HCT116 (cell line): Measurements from ENCODE around the gene BABAM2. TPM values are rescaled to one million over a fixed set of nuclear protein-coding genes. Genes with fewer than 3 reads are reported as not detected.

Experiments used
- ATAC-seq: fragments of 200-7000 bp; cut with Tn5 transposase; 2 replicates; pipeline ENCODE4 v1.9.1; 2020; ENCODE audit warnings: mild to moderate bottlenecking, moderate library complexity
- BruUV-seq: library from RNA; stranded (reverse); fragments of 400-500 nt; replicated peaks from 2 replicates; lab custom pipeline; 2021; lab: Mats Ljungman, UMichigan
- CTCF ChIA-PET: fragments of 300-600 bp; sonication (Branson Sonifier 250); formaldehyde crosslinking; loops from one replicate; lab custom pipeline; 2021; ENCODE audit warnings: antibody characterized with exemption; lab: Charles Lee
- POLR2A ChIA-PET: fragments of 300-600, 350-600 bp; sonication (Branson Sonifier 250); formaldehyde crosslinking; loops from one replicate; lab custom pipeline; 2021; ENCODE audit warnings: antibody characterized with exemption; lab: Charles Lee
- RAD21 ChIA-PET, 2 experiments: fragments of 300-600 bp; sonication (Branson Sonifier 250); formaldehyde crosslinking; loops; one replicate each; lab custom pipeline; 2023; ENCODE audit warnings: low total read pairs in 2 of 2; ENCODE audit not compliant: uncharacterized antibody in 2 of 2, unreplicated experiment in 2 of 2, low non-redundant PET in 1 of 2; lab: Charles Lee
- DNase-seq: peaks from one replicate; pipeline ENCODE4 v3.0.0-alpha.2; 2010; ENCODE audit warnings: low read depth, low spot score
- H2AFZ ChIP-seq: fragments of 200-600 bp; shearing (Covaris generic), sonication (generic); 2 replicates; pipeline ENCODE4 v1.6.1; 2017; ENCODE audit warnings: low read depth, mixed run types, mixed read lengths, antibody characterized with exemption, low read length; ENCODE audit not compliant: poor library complexity, severe bottlenecking
- H3K27ac ChIP-seq: 2 replicates; pipeline ENCODE4 v1.5.1; 2012; ENCODE audit warnings: low read depth, low read length
- H3K27me3 ChIP-seq: fragments of 200-600 bp; sonication (generic); 2 replicates; pipeline ENCODE4 v1.6.1; 2016; ENCODE audit warnings: mixed run types, low read length, mixed read lengths; ENCODE audit not compliant: insufficient read depth
- H3K36me3 ChIP-seq, 2 experiments: fragments of 200-500 bp in 1 of 2; fragments of 200-600 bp in 1 of 2; sonication (Bioruptor generic) in 1 of 2; sonication (generic) in 1 of 2; 2 replicates each; pipeline versions ENCODE4 v1.5.1 to v1.6.1; 2014 to 2016; ENCODE audit warnings: low read length in 2 of 2, inconsistent platforms in 1 of 2, mixed read lengths in 1 of 2, mixed run types in 1 of 2; ENCODE audit not compliant: insufficient read depth in 2 of 2, control insufficient read depth in 1 of 2
- H3K4me1 ChIP-seq, 2 experiments: fragments of 200-600 bp in 1 of 2; sonication (generic) in 1 of 2; 2 replicates each; pipeline versions ENCODE4 v1.5.1 to v1.6.1; 2012 to 2017; ENCODE audit warnings: low read length in 2 of 2, inconsistent platforms in 1 of 2, mild to moderate bottlenecking in 1 of 2, mixed read lengths in 1 of 2, mixed run types in 1 of 2, moderate library complexity in 1 of 2; ENCODE audit not compliant: insufficient read depth in 2 of 2, control insufficient read depth in 1 of 2
- H3K4me2 ChIP-seq: fragments of 200-600 bp; sonication (generic); 2 replicates; pipeline ENCODE4 v1.6.1; 2017; ENCODE audit warnings: mixed run types, low read length, mixed read lengths
- H3K4me3 ChIP-seq, 2 experiments: fragments of 200-600 bp in 1 of 2; sonication (generic) in 1 of 2; replicated peaks in 1 of 2; 2 replicates each; pipeline ENCODE4 v1.5.1; 2011 to 2016; ENCODE audit warnings: low read length in 2 of 2, control low read depth in 1 of 2, low read depth in 1 of 2, mild to moderate bottlenecking in 1 of 2, mixed read lengths in 1 of 2, mixed run types in 1 of 2
- H3K79me2 ChIP-seq: fragments of 200-600 bp; sonication (generic); 2 replicates; pipeline ENCODE4 v1.6.1; 2017; ENCODE audit warnings: mild to moderate bottlenecking, mixed run types, low read length, moderate library complexity, mixed read lengths; ENCODE audit not compliant: insufficient read depth
- H3K9ac ChIP-seq: fragments of 200-600 bp; sonication (generic); 2 replicates; pipeline ENCODE4 v1.6.1; 2016; ENCODE audit warnings: low read length, mixed read lengths
- H3K9me2 ChIP-seq: fragments of 200-600 bp; sonication (generic), shearing (Covaris generic); 2 replicates; pipeline ENCODE4 v1.6.1; 2017; ENCODE audit warnings: mixed run types, mild to moderate bottlenecking, moderate library complexity; ENCODE audit not compliant: insufficient read depth
- H3K9me3 ChIP-seq, 2 experiments: fragments of 200-500 bp in 1 of 2; fragments of 200-600 bp in 1 of 2; sonication (Bioruptor generic) in 1 of 2; sonication (generic) in 1 of 2; 2 replicates each; pipeline ENCODE4 v1.6.1; 2014 to 2017; ENCODE audit warnings: low read length in 2 of 2, mixed read lengths in 2 of 2, inconsistent platforms in 1 of 2, low read depth in 1 of 2, mild to moderate bottlenecking in 1 of 2, mixed run types in 1 of 2, moderate library complexity in 1 of 2; ENCODE audit not compliant: control insufficient read depth in 1 of 2, insufficient read depth in 1 of 2
- H4K20me1 ChIP-seq: fragments of 200-600 bp; sonication (generic), shearing (Covaris generic); 2 replicates; pipeline ENCODE4 v1.6.1; 2017; ENCODE audit warnings: mixed run types, mild to moderate bottlenecking, moderate library complexity; ENCODE audit not compliant: insufficient read depth
- CTCF ChIP-seq, 3 experiments: fragments of 200-600 bp in 1 of 3; sonication (generic) in 1 of 3; IDR thresholded peaks in 2 of 3; conservative IDR thresholded peaks in 1 of 3; 2 replicates each; pipeline ENCODE4 v1.5.1; 2012 to 2017; ENCODE audit warnings: low read depth in 2 of 3, low read length in 2 of 3, antibody characterized with exemption in 1 of 3, borderline replicate concordance in 1 of 3, control low read depth in 1 of 3, mild to moderate bottlenecking in 1 of 3, mixed read lengths in 1 of 3, mixed run types in 1 of 3, moderate library complexity in 1 of 3; ENCODE audit not compliant: insufficient read depth in 1 of 3
- ELF1 ChIP-seq: IDR thresholded peaks from 2 replicates; pipeline ENCODE4 v1.6.1; 2012; ENCODE audit warnings: low read depth, borderline replicate concordance
- EZH2phosphoT487 ChIP-seq: fragments of 200-600 bp; IDR thresholded peaks from 2 replicates; pipeline ENCODE4 v1.6.1; 2018; ENCODE audit warnings: antibody characterized with exemption, borderline replicate concordance
- MAX ChIP-seq: IDR thresholded peaks from 2 replicates; pipeline ENCODE4 v1.6.1; 2012
- POLR2A ChIP-seq: IDR thresholded peaks from 2 replicates; pipeline ENCODE4 v1.7.0; 2011; ENCODE audit warnings: borderline replicate concordance; ENCODE audit not compliant: insufficient read depth, insufficient read length; ENCODE audit errors: extremely low read depth
- intact Hi-C: fragments of 100-400 bp; cut with micrococcal nuclease; formaldehyde crosslinking; loops from 2 replicates; pipeline ENCODE4 v1.10.0; 2022
- total RNA-seq: library from RNA; stranded (reverse); gene quantifications from one replicate; pipeline ENCODE4 v1.2.1, GENCODE V29; 2021; ENCODE audit not compliant: unreplicated experiment
- TF ChIP-seq, protein P1 (sequence below): IDR thresholded peaks from 2 replicates; pipeline ENCODE4 v1.6.1; 2011; ENCODE audit warnings: mild to moderate bottlenecking, low read length, moderate library complexity; ENCODE audit not compliant: insufficient replicate concordance; ENCODE audit errors: extremely low read depth

Gene BABAM2
- total RNA-seq, 1 experiment from 2014 or later: 23.8 TPM

DNA sequence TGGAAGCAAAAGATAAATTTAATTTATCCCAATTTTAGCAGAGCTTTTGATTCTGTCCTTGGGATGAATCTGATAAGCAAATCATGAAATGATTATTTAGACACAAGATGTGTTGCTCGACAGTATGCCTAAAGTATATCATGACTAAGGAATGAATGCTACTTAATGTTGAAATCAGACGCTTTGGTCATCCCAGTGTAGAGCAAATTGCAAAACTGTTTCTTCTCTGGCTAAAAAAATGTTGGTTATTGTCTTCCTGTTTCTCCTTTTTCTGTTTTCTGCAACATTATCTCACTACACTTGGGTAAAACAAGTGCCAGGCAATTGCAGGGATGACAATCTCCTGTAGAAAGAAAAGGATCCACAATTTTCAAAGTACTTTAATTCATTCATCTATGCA lies 66.4 kb downstream of the BABAM2 start:
- Histone ChIP-seq H3K9me3 (no peaks in the 10 kb centered on the region), H3K36me3 (no peaks in the 10 kb centered on the region), H2AFZ (no peak overlapping the region), H3K27ac (no peak overlapping the region), H3K4me3 (no peak overlapping the region), H3K27me3 (no peaks in the 10 kb centered on the region), H3K9me2 (no peaks in the 10 kb centered on the region), H3K4me2 (no peak overlapping the region), H4K20me1 (no peaks in the 10 kb centered on the region)
- RAD21 ChIA-PET: no interaction called here
- ATAC-seq: no peak
- no peak for DNase-seq
- no TSS peak for BruUV-seq
- TF ChIP-seq EZH2phosphoT487: no peak
- TF ChIP-seq ELF1: no peak
- no peak for TF ChIP-seq POLR2A
- TF ChIP-seq MAX: no peak
- TF ChIP-seq CTCF (IDR thresholded peaks at IDR 0.05 in 2 of 3, conservative IDR thresholded peaks at IDR 0.05 in 1 of 3; ENCODE audit: borderline replicate concordance in 1 of 3, insufficient read depth in 1 of 3, low read depth in 2 of 3, low read length in 2 of 3): no peak
- TF ChIP-seq, protein P1, sequence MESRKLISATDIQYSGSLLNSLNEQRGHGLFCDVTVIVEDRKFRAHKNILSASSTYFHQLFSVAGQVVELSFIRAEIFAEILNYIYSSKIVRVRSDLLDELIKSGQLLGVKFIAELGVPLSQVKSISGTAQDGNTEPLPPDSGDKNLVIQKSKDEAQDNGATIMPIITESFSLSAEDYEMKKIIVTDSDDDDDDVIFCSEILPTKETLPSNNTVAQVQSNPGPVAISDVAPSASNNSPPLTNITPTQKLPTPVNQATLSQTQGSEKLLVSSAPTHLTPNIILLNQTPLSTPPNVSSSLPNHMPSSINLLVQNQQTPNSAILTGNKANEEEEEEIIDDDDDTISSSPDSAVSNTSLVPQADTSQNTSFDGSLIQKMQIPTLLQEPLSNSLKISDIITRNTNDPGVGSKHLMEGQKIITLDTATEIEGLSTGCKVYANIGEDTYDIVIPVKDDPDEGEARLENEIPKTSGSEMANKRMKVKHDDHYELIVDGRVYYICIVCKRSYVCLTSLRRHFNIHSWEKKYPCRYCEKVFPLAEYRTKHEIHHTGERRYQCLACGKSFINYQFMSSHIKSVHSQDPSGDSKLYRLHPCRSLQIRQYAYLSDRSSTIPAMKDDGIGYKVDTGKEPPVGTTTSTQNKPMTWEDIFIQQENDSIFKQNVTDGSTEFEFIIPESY: no peak
- TF ChIP-seq, all 23 proteins: peak for 0
- Histone ChIP-seq H3K4me1 (peaks cover 14 to 23% of the 10 kb centered on the region in 2 experiments), H3K9ac (no peak overlapping the region), H3K79me2 (peaks cover 8% of the 10 kb centered on the region)
- POLR2A ChIA-PET: no interaction called here
- CTCF ChIA-PET: no interaction called here
- intact Hi-C loops: no loop called here
